GM12878 (cell line): ENCODE measurements around the gene BMF. TPM values are rescaled to one million over a fixed set of nuclear protein-coding genes. Genes with fewer than 3 reads are reported as not detected.

Experiments used
- ASH2L ChIP-seq: fragments of 300-600, 200-600 bp; sonication (generic); IDR thresholded peaks from 2 replicates; pipeline ENCODE4 v1.6.1; 2017; ENCODE audit warnings: low read depth, mild to moderate bottlenecking, borderline replicate concordance
- CBX5 ChIP-seq: sonication (generic); IDR thresholded peaks from 2 replicates; pipeline ENCODE4 v1.6.1; 2016; ENCODE audit warnings: low read depth, moderate library complexity, mild to moderate bottlenecking, inconsistent platforms
- CREM ChIP-seq: IDR thresholded peaks from 2 replicates; pipeline ENCODE4 v1.6.1; 2014; ENCODE audit warnings: antibody characterized with exemption, low read depth
- ESRRA ChIP-seq: IDR thresholded peaks from 2 replicates; pipeline ENCODE4 v1.6.1; 2012; ENCODE audit warnings: mild to moderate bottlenecking, low read length, improper control_type of control experiment
- ETV6 ChIP-seq, 2 experiments: fragments of 450-650 bp in 1 of 2; IDR thresholded peaks in 1 of 2; conservative IDR thresholded peaks in 1 of 2; 2 replicates each; pipeline ENCODE4 v1.6.1; 2014; ENCODE audit warnings: antibody characterized with exemption in 1 of 2, borderline replicate concordance in 1 of 2, low read depth in 1 of 2, mild to moderate bottlenecking in 1 of 2, moderate library complexity in 1 of 2
- GABPA ChIP-seq: IDR thresholded peaks from 2 replicates; pipeline ENCODE4 v1.6.1; 2014; ENCODE audit warnings: antibody characterized with exemption, low read depth, mild to moderate bottlenecking, inconsistent platforms
- HCFC1 ChIP-seq: fragments of 150-350 bp; IDR thresholded peaks from 2 replicates; pipeline ENCODE4 v1.6.1; 2014; ENCODE audit warnings: low read length
- IKZF2 ChIP-seq, 2 experiments: fragments of 450-650 bp; IDR thresholded peaks; 2 replicates each; pipeline ENCODE4 v1.6.1; 2017; ENCODE audit warnings: mild to moderate bottlenecking in 2 of 2, moderate library complexity in 2 of 2
- IRF3 ChIP-seq: fragments of 450-650 bp; IDR thresholded peaks from 2 replicates; pipeline ENCODE4 v1.6.1; 2014; ENCODE audit warnings: mild to moderate bottlenecking
- MTA2 ChIP-seq: fragments of 450-650 bp; IDR thresholded peaks from 2 replicates; pipeline ENCODE4 v1.6.1; 2016; ENCODE audit warnings: low read depth, mild to moderate bottlenecking, moderate library complexity
- RAD21 ChIP-seq: IDR thresholded peaks from 2 replicates; pipeline ENCODE4 v1.6.1; 2011; ENCODE audit warnings: mild to moderate bottlenecking, low read depth, low read length, moderate library complexity; ENCODE audit not compliant: insufficient read depth
- RELA ChIP-seq: fragments of 450-650 bp; IDR thresholded peaks from 2 replicates; pipeline ENCODE4 v1.8.0; 2014; ENCODE audit warnings: borderline replicate concordance; ENCODE audit not compliant: partially characterized antibody
- TCF12 ChIP-seq: IDR thresholded peaks from 2 replicates; pipeline ENCODE4 v1.6.1; 2011; ENCODE audit warnings: low read depth, mild to moderate bottlenecking, low read length
- WRNIP1 ChIP-seq: IDR thresholded peaks from 2 replicates; pipeline ENCODE4 v1.6.1; 2011; ENCODE audit warnings: low read depth, low read length, improper control_type of control experiment, borderline replicate concordance
- ZNF274 ChIP-seq: IDR thresholded peaks from one replicate; pipeline ENCODE4 v1.8.0; 2011; ENCODE audit not compliant: insufficient read length, insufficient read depth
- ZNF687 ChIP-seq: fragments of 450-650 bp; IDR thresholded peaks from 2 replicates; pipeline ENCODE4 v1.6.1; 2017; ENCODE audit warnings: mild to moderate bottlenecking, moderate library complexity
- polyA plus RNA-seq, 11 experiments: library from polyadenylated mRNA; depleted of rRNA in 4 of 11; unstranded in 6 of 11; stranded (reverse) in 5 of 11; fragments of >200 nt; fragmentation: Nextera tagmentation in 4 of 11; fragmentation: Illumina TruSeq in 1 of 11; extraction: Ambion mirVana in 4 of 11; extraction: Trizol in 1 of 11; gene quantifications; 1 replicate in 1 of 11; 2 replicates in 10 of 11; pipeline versions ENCODE4 v1.2.1 to v1.2.3, GENCODE V29; 2011 to 2016; ENCODE audit warnings: inconsistent platforms in 2 of 11, missing spikeins in 2 of 11, low read depth in 1 of 11
- total RNA-seq, 4 experiments: library from RNA; depleted of rRNA in 3 of 4; stranded (reverse); fragments of >200 nt in 3 of 4; fragmentation: Illumina TruSeq in 1 of 4; extraction: Trizol in 1 of 4; gene quantifications; 2 replicates each; pipeline versions ENCODE4 v1.2.1 to v1.2.3, GENCODE V29; 2013 to 2021
- TF ChIP-seq, protein P1 (sequence below): fragments of 450-650 bp; IDR thresholded peaks from 2 replicates; pipeline ENCODE4 v1.6.1; 2016; ENCODE audit warnings: mild to moderate bottlenecking, moderate library complexity, borderline replicate concordance

BMF gene
- total and polyA plus RNA-seq, 10 of the 15 experiments (the other 5 are each of a cell fraction or from before 2014, with no cell fraction given), result 0.82 to 34.9 (median 16.9) TPM

GRCh38 chr15:40044717-40045571, 63.7 kb downstream of the BMF start (continued):
- TF ChIP-seq, protein P1, sequence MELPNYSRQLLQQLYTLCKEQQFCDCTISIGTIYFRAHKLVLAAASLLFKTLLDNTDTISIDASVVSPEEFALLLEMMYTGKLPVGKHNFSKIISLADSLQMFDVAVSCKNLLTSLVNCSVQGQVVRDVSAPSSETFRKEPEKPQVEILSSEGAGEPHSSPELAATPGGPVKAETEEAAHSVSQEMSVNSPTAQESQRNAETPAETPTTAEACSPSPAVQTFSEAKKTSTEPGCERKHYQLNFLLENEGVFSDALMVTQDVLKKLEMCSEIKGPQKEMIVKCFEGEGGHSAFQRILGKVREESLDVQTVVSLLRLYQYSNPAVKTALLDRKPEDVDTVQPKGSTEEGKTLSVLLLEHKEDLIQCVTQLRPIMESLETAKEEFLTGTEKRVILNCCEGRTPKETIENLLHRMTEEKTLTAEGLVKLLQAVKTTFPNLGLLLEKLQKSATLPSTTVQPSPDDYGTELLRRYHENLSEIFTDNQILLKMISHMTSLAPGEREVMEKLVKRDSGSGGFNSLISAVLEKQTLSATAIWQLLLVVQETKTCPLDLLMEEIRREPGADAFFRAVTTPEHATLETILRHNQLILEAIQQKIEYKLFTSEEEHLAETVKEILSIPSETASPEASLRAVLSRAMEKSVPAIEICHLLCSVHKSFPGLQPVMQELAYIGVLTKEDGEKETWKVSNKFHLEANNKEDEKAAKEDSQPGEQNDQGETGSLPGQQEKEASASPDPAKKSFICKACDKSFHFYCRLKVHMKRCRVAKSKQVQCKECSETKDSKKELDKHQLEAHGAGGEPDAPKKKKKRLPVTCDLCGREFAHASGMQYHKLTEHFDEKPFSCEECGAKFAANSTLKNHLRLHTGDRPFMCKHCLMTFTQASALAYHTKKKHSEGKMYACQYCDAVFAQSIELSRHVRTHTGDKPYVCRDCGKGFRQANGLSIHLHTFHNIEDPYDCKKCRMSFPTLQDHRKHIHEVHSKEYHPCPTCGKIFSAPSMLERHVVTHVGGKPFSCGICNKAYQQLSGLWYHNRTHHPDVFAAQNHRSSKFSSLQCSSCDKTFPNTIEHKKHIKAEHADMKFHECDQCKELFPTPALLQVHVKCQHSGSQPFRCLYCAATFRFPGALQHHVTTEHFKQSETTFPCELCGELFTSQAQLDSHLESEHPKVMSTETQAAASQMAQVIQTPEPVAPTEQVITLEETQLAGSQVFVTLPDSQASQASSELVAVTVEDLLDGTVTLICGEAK, result no peak
- TF ChIP-seq HCFC1, result peak; percentile 44; the same call in 1 of the 2 replicates
- 0 out of 2 replicates have a peak, but pooled peaks have one; percentile 2 for TF ChIP-seq ESRRA
- no peak for TF ChIP-seq ZNF274
- TF ChIP-seq RAD21, result peak; percentile 93
- TF ChIP-seq TCF12, result no peak
- no peak for TF ChIP-seq IRF3
- peak; percentile 72 for TF ChIP-seq RELA
- TF ChIP-seq ZNF687, result peak; percentile 71
- peak; percentile 24; the same call in 1 of the 2 replicates for TF ChIP-seq MTA2
- no peak for TF ChIP-seq WRNIP1
- 0 out of 4 replicates have a peak, but pooled peaks of 1 of the 2 experiments have one; percentile 15 for TF ChIP-seq ETV6 (conservative IDR thresholded peaks at IDR 0.05 in 1 of 2, IDR thresholded peaks at IDR 0.05 in 1 of 2; ENCODE audit: borderline replicate concordance in 1 of 2, low read depth in 1 of 2)
- no peak for TF ChIP-seq CBX5
- TF ChIP-seq CREM, result peak; percentile 67
- TF ChIP-seq ASH2L, result no peak
- peak in 1 of 2 experiments; percentile 62; a peak in 2 of 4 replicates for TF ChIP-seq IKZF2 (IDR thresholded peaks at IDR 0.05)
- no peak for TF ChIP-seq GABPA
